AG04449 (cell line): ENCODE measurements around the gene SNX11.
"Not testable (repeated sequence)": the region's sequence is repeated elsewhere in the genome, so short reads cannot be mapped to it uniquely, and the experiment has no call there.

Experiments
- CTCF ChIA-PET: fragments of 350-600 bp; formaldehyde crosslinking; extraction: SDS; loops from one replicate; lab custom pipeline; 2021; ENCODE audit warnings: antibody characterized with exemption; lab: Yijun Ruan, JAX
- POLR2A ChIA-PET: fragments of 400-600, 350-600 bp; formaldehyde crosslinking; extraction: SDS; loops from one replicate; lab custom pipeline; 2020; ENCODE audit warnings: antibody characterized with exemption, inconsistent platforms; lab: Yijun Ruan, JAX
- DNase-seq: peaks from one replicate; pipeline ENCODE4 v3.0.0-alpha.2; 2010; ENCODE audit warnings: low read depth, low spot score
- H3K4me3 ChIP-seq: 2 replicates; pipeline ENCODE4 v1.5.1; 2011; ENCODE audit warnings: low read depth, mild to moderate bottlenecking, control low read depth, low read length
- CTCF ChIP-seq: IDR thresholded peaks from one replicate; pipeline ENCODE4 v1.5.1; 2011; ENCODE audit warnings: mild to moderate bottlenecking, moderate library complexity, low read length, control low read depth, inconsistent platforms; ENCODE audit not compliant: insufficient read depth; ENCODE audit errors: missing control alignments

The SNX11 gene

GRCh38 chr17:48070195-48070594 is 37.4 kb upstream of the SNX11 start:
- H3K4me3 ChIP-seq = no peak overlapping the region
- no peak for TF ChIP-seq CTCF
- DNase-seq = no peak
- POLR2A ChIA-PET = no interaction called here
- CTCF ChIA-PET = interaction anchor here (1.1 to 5.0 kb wide), 3 partner anchors 9 to 44 kb away, joined by 5 to 52 read pairs (median 6); no protein-coding TSS in a partner anchor

GRCh38 chr17:48071654-48072053 is 35.9 kb upstream of the SNX11 start:
- H3K4me3 ChIP-seq = no peak overlapping the region
- ChIA-PET CTCF (interaction anchor here (0.7 to 13.6 kb wide), 11 partner anchors 8 to 93 kb away, joined by 3 to 305 read pairs (median 4); partner anchors contain the start of gene COPZ2), POLR2A (no interaction called here)
- DNase-seq = no peak
- TF ChIP-seq CTCF = no peak

GRCh38 chr17:48072811-48073210 is 34.8 kb upstream of the SNX11 start:
- H3K4me3 ChIP-seq, DNase-seq: not testable (repeated sequence)
- POLR2A ChIA-PET = interaction anchor here (1.2 kb wide), 1 partner anchor 48 kb away, joined by 5 read pairs; no protein-coding TSS in a partner anchor
- CTCF ChIA-PET = interaction anchor here (0.7 to 13.6 kb wide), 16 partner anchors 8 to 94 kb away, joined by 3 to 305 read pairs (median 10); partner anchors contain the start of gene COPZ2

- not testable (repeated sequence) for DNase-seq, H3K4me3 ChIP-seq
- POLR2A ChIA-PET = interaction anchor here (0.6 to 1.2 kb wide), 3 partner anchors 25 to 49 kb away, joined by 3 to 5 read pairs (median 4); no protein-coding TSS in a partner anchor
- CTCF ChIA-PET = interaction anchor here (0.8 to 13.6 kb wide), 26 partner anchors 8 to 95 kb away, joined by 3 to 305 read pairs (median 6); partner anchors contain the start of genes COPZ2 and SNX11
Observed at GRCh38 chr17:48073566-48074094, 33.9 kb upstream of the SNX11 start.

GRCh38 chr17:48074322-48075081 is 33.1 kb upstream of the SNX11 start:
- peak; percentile 52 for DNase-seq
- no peak overlapping the region for H3K4me3 ChIP-seq
- ChIA-PET CTCF (interaction anchor here (0.6 to 13.6 kb wide), 38 partner anchors 9 to 98 kb away, joined by 3 to 305 read pairs (median 6); partner anchors contain the start of genes COPZ2, NFE2L1 and SNX11), POLR2A (interaction anchor here (1.2 kb wide), 2 partner anchors 26 to 49 kb away, joined by 4 to 5 read pairs; no protein-coding TSS in a partner anchor)
- TF ChIP-seq CTCF = peak; percentile 56

- POLR2A ChIA-PET, H3K4me3 ChIP-seq, DNase-seq: not testable (repeated sequence)
- CTCF ChIA-PET = interaction anchor here (1.0 to 13.6 kb wide), 10 partner anchors 9 to 53 kb away, joined by 3 to 305 read pairs (median 4); partner anchors contain the start of gene COPZ2
Observed at GRCh38 chr17:48077152-48077551, 30.4 kb upstream of the SNX11 start.

- DNase-seq = no peak
- ChIA-PET POLR2A (no interaction called here), CTCF (interaction anchor here (0.9 to 13.6 kb wide), 14 partner anchors 8 to 103 kb away, joined by 3 to 305 read pairs (median 8); no protein-coding TSS in a partner anchor)
- no peak for TF ChIP-seq CTCF
- no peak overlapping the region for H3K4me3 ChIP-seq
Observed at GRCh38 chr17:48081858-48082257, 25.7 kb upstream of the SNX11 start.
